ENCODE data around the gene WDR44.

DNA sequence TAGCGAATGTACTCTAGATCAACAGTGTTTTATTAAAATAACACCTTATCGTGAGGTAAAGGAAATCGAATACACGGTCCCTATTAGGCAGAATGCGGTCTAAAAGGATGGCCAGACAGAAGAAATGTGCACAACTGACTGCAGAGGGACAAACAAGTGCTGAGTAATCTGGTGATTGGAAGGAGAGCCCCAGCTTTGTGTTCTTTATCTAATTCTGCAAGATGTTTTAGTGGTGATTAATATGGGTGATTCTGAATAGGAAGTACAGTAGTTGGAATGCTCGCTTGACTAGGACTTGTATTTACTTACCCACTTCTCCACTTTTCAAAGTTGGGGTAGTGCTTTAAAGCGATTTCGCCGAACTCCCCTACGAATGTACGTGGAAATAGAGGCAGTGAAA lies 1.2 kb downstream of the WDR44 start:
- TF ChIP-seq, protein P1, sequence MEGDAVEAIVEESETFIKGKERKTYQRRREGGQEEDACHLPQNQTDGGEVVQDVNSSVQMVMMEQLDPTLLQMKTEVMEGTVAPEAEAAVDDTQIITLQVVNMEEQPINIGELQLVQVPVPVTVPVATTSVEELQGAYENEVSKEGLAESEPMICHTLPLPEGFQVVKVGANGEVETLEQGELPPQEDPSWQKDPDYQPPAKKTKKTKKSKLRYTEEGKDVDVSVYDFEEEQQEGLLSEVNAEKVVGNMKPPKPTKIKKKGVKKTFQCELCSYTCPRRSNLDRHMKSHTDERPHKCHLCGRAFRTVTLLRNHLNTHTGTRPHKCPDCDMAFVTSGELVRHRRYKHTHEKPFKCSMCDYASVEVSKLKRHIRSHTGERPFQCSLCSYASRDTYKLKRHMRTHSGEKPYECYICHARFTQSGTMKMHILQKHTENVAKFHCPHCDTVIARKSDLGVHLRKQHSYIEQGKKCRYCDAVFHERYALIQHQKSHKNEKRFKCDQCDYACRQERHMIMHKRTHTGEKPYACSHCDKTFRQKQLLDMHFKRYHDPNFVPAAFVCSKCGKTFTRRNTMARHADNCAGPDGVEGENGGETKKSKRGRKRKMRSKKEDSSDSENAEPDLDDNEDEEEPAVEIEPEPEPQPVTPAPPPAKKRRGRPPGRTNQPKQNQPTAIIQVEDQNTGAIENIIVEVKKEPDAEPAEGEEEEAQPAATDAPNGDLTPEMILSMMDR (IDR thresholded peaks at IDR 0.05 in 4 of 5, conservative IDR thresholded peaks at IDR 0.05 in 1 of 5): no peak
- TF ChIP-seq POLR2A (IDR thresholded peaks at IDR 0.05): no peak
